Activated naive CD4-positive, alpha-beta T cell treated with anti-CD3 and anti-CD28 coated beads, Interleukin-2, amount 50 U/mL, for 24 hours (primary cell): ENCODE data around the gene ARNT2.

Source experiments
- H3K27ac Mint-ChIP-seq: one replicate; pipeline ENCODE4 v1.8.0; 2021; ENCODE audit warnings: mild to moderate bottlenecking, mixed read lengths
- H3K27me3 Mint-ChIP-seq: one replicate; pipeline ENCODE4 v1.8.0; 2021; ENCODE audit warnings: mixed read lengths
- H3K36me3 Mint-ChIP-seq: one replicate; pipeline ENCODE4 v1.8.0; 2021; ENCODE audit warnings: mixed read lengths
- H3K4me1 Mint-ChIP-seq: one replicate; pipeline ENCODE4 v1.8.0; 2021; ENCODE audit warnings: mixed read lengths
- H3K4me3 Mint-ChIP-seq: one replicate; pipeline ENCODE4 v1.8.0; 2021; ENCODE audit warnings: mild to moderate bottlenecking, mixed read lengths
- H3K9me3 Mint-ChIP-seq: one replicate; pipeline ENCODE4 v1.8.0; 2021; ENCODE audit warnings: mixed read lengths

Gene ARNT2

GRCh38 chr15:80612118-80612823 lies 208.1 kb downstream of the ARNT2 start:
- H3K36me3 Mint-ChIP-seq, result no peaks in the 10 kb centered on the region
- no peak overlapping the region for H3K4me3 Mint-ChIP-seq
- no peaks in the 10 kb centered on the region for H3K9me3 Mint-ChIP-seq
- no peak overlapping the region for H3K27ac Mint-ChIP-seq
- peaks cover 5% of the 10 kb centered on the region for H3K27me3 Mint-ChIP-seq
- H3K4me1 Mint-ChIP-seq, result no peaks in the 10 kb centered on the region

GRCh38 chr15:80613762-80614365 lies 209.7 kb downstream of the ARNT2 start:
- H3K36me3 Mint-ChIP-seq, result no peaks in the 10 kb centered on the region
- H3K4me3 Mint-ChIP-seq, result no peak overlapping the region
- no peak overlapping the region for H3K27ac Mint-ChIP-seq
- H3K4me1 Mint-ChIP-seq, result no peaks in the 10 kb centered on the region
- no peaks in the 10 kb centered on the region for H3K9me3 Mint-ChIP-seq
- H3K27me3 Mint-ChIP-seq, result peaks cover 11% of the 10 kb centered on the region

- no peaks in the 10 kb centered on the region for H3K4me1 Mint-ChIP-seq
- H3K27me3 Mint-ChIP-seq, result peaks cover 16% of the 10 kb centered on the region
- H3K36me3 Mint-ChIP-seq, result no peaks in the 10 kb centered on the region
- H3K27ac Mint-ChIP-seq, result no peak overlapping the region
- no peak overlapping the region for H3K4me3 Mint-ChIP-seq
- H3K9me3 Mint-ChIP-seq, result no peaks in the 10 kb centered on the region
Measured at GRCh38 chr15:80614711-80615360, 210.7 kb downstream of the ARNT2 start.

DNA sequence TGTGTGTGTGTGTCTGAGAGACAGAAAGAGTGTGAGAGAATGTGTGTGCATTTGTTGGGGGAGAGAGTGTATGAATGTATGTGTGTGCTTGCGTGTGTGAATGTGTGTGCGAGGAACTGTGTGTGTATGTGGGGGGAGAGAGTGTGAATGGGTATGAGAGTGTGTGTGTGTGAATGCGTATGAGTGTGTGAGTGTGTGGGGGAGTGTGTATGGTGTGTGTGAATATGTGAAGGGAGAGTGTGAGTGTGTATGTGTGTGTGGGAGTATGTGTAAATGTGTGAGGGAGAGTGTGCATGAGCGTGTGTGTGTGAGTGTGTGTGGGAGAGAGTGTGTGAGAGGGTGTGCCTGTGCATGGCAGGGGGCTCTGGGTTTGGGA lies 211.2 kb downstream of the ARNT2 start:
- Mint-ChIP-seq H3K9me3 (no peaks in the 10 kb centered on the region), H3K27ac (no peak overlapping the region)

GRCh38 chr15:80615783-80616391 lies 211.7 kb downstream of the ARNT2 start:
- no peaks in the 10 kb centered on the region for H3K36me3 Mint-ChIP-seq
- H3K9me3 Mint-ChIP-seq, result no peaks in the 10 kb centered on the region
- no peak overlapping the region for H3K4me3 Mint-ChIP-seq
- no peaks in the 10 kb centered on the region for H3K4me1 Mint-ChIP-seq
- H3K27me3 Mint-ChIP-seq, result peaks cover 16% of the 10 kb centered on the region
- H3K27ac Mint-ChIP-seq, result no peak overlapping the region

More for the DNA sequence above, 211.2 kb downstream of the ARNT2 start:
- H3K4me1 Mint-ChIP-seq, result no peaks in the 10 kb centered on the region
- no peak overlapping the region for H3K4me3 Mint-ChIP-seq
- peaks cover 16% of the 10 kb centered on the region for H3K27me3 Mint-ChIP-seq
- no peaks in the 10 kb centered on the region for H3K36me3 Mint-ChIP-seq

DNA sequence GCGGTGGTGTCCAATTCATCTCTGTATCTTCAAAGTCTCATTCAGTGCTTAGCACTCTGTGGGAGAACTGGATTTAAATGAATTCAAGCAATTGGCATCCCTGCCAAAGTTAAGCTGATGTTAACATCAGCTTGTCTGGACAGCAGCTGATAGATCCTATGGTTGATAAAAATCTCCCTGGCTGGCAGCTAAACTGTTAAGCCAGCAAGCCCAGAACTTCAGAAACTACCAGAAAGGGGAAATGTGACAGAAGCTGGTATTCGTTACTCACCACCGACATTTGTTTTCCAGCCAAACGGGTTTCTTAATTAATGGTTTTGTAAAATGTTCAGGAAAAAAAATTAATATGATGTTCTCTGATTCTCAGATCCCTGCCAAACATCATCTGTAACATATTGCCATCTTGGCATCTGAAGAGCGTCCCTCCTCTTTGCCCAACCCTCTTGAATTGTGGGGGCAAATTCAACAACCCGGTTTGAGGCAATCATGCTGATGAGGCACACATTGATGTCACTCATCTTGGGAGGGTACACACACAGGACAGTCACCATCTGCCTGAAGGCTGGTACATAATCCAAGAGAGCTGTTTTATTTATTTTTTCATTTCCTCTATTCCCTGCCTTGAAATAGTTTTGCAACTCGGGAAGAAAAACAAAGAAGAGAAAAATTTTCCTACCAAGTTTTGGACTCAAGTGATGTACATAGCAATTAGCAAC lies 214.7 kb downstream of the ARNT2 start:
- H3K4me3 Mint-ChIP-seq, result no peak overlapping the region
- H3K4me1 Mint-ChIP-seq, result no peaks in the 10 kb centered on the region
- peaks cover 16% of the 10 kb centered on the region for H3K27me3 Mint-ChIP-seq
- H3K9me3 Mint-ChIP-seq, result peaks cover 6% of the 10 kb centered on the region
- peaks cover 2% of the 10 kb centered on the region for H3K36me3 Mint-ChIP-seq
- H3K27ac Mint-ChIP-seq, result no peak overlapping the region

- peaks cover 17% of the 10 kb centered on the region for H3K27me3 Mint-ChIP-seq
- no peak overlapping the region for H3K4me3 Mint-ChIP-seq
- peaks cover 2% of the 10 kb centered on the region for H3K36me3 Mint-ChIP-seq
- H3K4me1 Mint-ChIP-seq, result no peaks in the 10 kb centered on the region
- H3K27ac Mint-ChIP-seq, result no peak overlapping the region
- peaks cover 6% of the 10 kb centered on the region for H3K9me3 Mint-ChIP-seq
Measured at GRCh38 chr15:80619680-80620079, 215.5 kb downstream of the ARNT2 start.

DNA sequence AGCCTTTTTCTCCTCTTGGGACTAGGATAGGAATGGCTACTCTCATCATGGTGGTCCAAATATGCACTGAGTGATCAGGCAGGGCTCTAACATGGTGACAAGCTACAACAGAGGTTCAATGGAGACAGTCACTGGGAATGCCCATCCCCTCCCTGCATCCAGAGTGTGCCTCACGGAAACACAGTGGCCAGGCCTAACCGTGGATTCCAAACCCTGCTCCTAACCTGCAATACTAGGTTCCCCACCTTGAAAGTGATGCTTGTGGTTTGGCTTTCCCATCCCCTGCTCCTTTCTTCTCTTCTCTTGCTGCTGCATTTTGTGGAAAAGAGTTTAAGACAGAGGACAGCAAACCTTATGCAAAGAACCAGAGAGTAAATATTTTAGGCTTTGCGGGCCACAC lies 216.0 kb downstream of the ARNT2 start:
- no peak overlapping the region for H3K4me3 Mint-ChIP-seq
- peaks cover 2% of the 10 kb centered on the region for H3K36me3 Mint-ChIP-seq
- H3K4me1 Mint-ChIP-seq, result no peaks in the 10 kb centered on the region
- peaks cover 6% of the 10 kb centered on the region for H3K9me3 Mint-ChIP-seq
- no peak overlapping the region for H3K27ac Mint-ChIP-seq
- peaks cover 17% of the 10 kb centered on the region for H3K27me3 Mint-ChIP-seq

GRCh38 chr15:80620931-80621330 lies 216.7 kb downstream of the ARNT2 start:
- H3K27ac Mint-ChIP-seq, result no peak overlapping the region
- H3K27me3 Mint-ChIP-seq, result peaks cover 17% of the 10 kb centered on the region
- H3K36me3 Mint-ChIP-seq, result peaks cover 2% of the 10 kb centered on the region
- no peaks in the 10 kb centered on the region for H3K4me1 Mint-ChIP-seq
- no peak overlapping the region for H3K4me3 Mint-ChIP-seq
- peaks cover 6% of the 10 kb centered on the region for H3K9me3 Mint-ChIP-seq

DNA sequence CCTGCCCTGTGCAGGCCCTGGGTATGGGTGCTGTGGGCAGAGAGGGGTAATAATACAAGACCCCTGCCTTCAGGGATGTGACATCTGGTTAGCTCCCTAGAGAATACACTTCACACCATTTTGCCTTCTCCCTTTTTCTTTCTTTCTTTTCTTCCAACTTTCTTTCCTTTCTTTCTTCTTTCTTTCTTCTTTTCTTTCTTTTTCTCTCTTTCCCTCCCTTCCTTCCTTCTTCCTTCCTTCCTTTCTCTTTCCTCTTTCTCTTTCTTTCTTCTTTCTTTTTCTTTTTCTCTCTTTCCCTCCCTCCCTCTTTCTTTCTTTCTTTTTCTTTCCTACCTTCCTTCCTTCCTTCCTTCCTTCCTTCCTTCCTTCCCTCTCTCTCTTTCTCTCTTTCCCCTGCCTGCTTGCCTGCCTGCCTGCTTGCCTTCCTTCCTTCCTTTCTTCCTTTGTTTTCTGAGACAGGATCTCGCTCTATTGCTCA lies 222.5 kb downstream of the ARNT2 start:
- Mint-ChIP-seq H3K4me1 (no peaks in the 10 kb centered on the region), H3K9me3 (peaks cover 6% of the 10 kb centered on the region), H3K4me3 (no peak overlapping the region), H3K27ac (no peak overlapping the region), H3K27me3 (peaks cover 5% of the 10 kb centered on the region), H3K36me3 (peaks cover 2% of the 10 kb centered on the region)

- no peaks in the 10 kb centered on the region for H3K9me3 Mint-ChIP-seq
- H3K27me3 Mint-ChIP-seq, result peaks cover 4% of the 10 kb centered on the region
- H3K4me1 Mint-ChIP-seq, result no peaks in the 10 kb centered on the region
- no peak overlapping the region for H3K4me3 Mint-ChIP-seq
- no peak overlapping the region for H3K27ac Mint-ChIP-seq
- no peaks in the 10 kb centered on the region for H3K36me3 Mint-ChIP-seq
Measured at GRCh38 chr15:80629355-80629754, 225.2 kb downstream of the ARNT2 start.

GRCh38 chr15:80630981-80631380 lies 226.8 kb downstream of the ARNT2 start:
- no peaks in the 10 kb centered on the region for H3K9me3 Mint-ChIP-seq
- H3K27me3 Mint-ChIP-seq, result peaks cover 7% of the 10 kb centered on the region
- H3K4me1 Mint-ChIP-seq, result no peaks in the 10 kb centered on the region
- no peaks in the 10 kb centered on the region for H3K36me3 Mint-ChIP-seq
- H3K4me3 Mint-ChIP-seq, result no peak overlapping the region
- H3K27ac Mint-ChIP-seq, result no peak overlapping the region

DNA sequence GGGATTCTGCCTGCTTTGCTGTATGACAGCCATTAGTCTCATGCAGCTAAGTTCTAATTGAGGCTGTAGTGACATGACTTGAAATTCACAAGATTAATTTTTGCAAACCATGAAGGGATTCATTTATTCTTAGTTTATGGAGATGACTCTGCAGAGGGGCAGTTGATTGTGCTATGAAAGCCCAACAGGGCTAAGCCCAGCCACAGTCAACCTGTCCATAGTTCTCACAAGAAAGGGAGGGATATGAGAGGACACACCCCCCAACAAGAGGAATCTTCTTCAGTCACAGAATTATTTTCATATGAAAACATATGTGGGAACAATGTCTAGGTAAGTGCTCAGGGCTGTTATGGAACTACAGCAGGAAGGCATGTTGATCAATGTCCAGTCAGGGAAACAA lies 229.0 kb downstream of the ARNT2 start:
- Mint-ChIP-seq H3K9me3 (no peaks in the 10 kb centered on the region), H3K4me1 (no peaks in the 10 kb centered on the region), H3K4me3 (no peak overlapping the region), H3K27me3 (peaks cover 3% of the 10 kb centered on the region), H3K27ac (no peak overlapping the region), H3K36me3 (no peaks in the 10 kb centered on the region)

GRCh38 chr15:80635953-80636352 lies 231.8 kb downstream of the ARNT2 start:
- no peak overlapping the region for H3K4me3 Mint-ChIP-seq
- no peaks in the 10 kb centered on the region for H3K4me1 Mint-ChIP-seq

GRCh38 chr15:80636675-80637074 lies 232.5 kb downstream of the ARNT2 start:
- Mint-ChIP-seq H3K27ac (no peak overlapping the region), H3K4me3 (no peak overlapping the region), H3K27me3 (peaks cover 3% of the 10 kb centered on the region), H3K4me1 (no peaks in the 10 kb centered on the region), H3K9me3 (no peaks in the 10 kb centered on the region), H3K36me3 (no peaks in the 10 kb centered on the region)

More at GRCh38 chr15:80635953-80636352, 231.8 kb downstream of the ARNT2 start:
- Mint-ChIP-seq H3K36me3 (no peaks in the 10 kb centered on the region), H3K27me3 (peaks cover 3% of the 10 kb centered on the region), H3K27ac (no peak overlapping the region), H3K9me3 (no peaks in the 10 kb centered on the region)
